HEK293 (cell line): ENCODE data around the gene UBAP2.
A peak's percentile ranks its signal among the peaks of the same experiment; 100 is the strongest.

Experiments
- CTCF ChIA-PET: fragments of 350-600 bp; formaldehyde crosslinking; extraction: SDS; loops from one replicate; lab custom pipeline; 2021; ENCODE audit warnings: antibody characterized with exemption; lab: Yijun Ruan, JAX
- POLR2A ChIA-PET: fragments of 300-600 bp; formaldehyde crosslinking; extraction: SDS; loops from one replicate; lab custom pipeline; 2020; ENCODE audit warnings: antibody characterized with exemption, inconsistent platforms; lab: Yijun Ruan, JAX
- H3K27ac ChIP-seq: fragments of 200-500 bp; sonication (Bioruptor generic); 2 replicates; pipeline ENCODE4 v1.5.1; 2014; ENCODE audit warnings: low read depth, low read length, control low read depth, inconsistent platforms; ENCODE audit errors: extremely low read depth
- H3K36me3 ChIP-seq, 2 experiments: fragments of 200-500 bp in 1 of 2; sonication (Bioruptor generic) in 1 of 2; 1 replicate in 1 of 2; 2 replicates in 1 of 2; pipeline ENCODE4 v1.5.1; 2014 to 2017; ENCODE audit warnings: inconsistent platforms in 2 of 2, low read length in 2 of 2; ENCODE audit not compliant: control insufficient read depth in 2 of 2, insufficient read depth in 1 of 2
- H3K4me1 ChIP-seq: fragments of 200-500 bp; sonication (Bioruptor generic); 2 replicates; pipeline ENCODE4 v1.5.1; 2014; ENCODE audit warnings: mild to moderate bottlenecking, low read length, inconsistent platforms; ENCODE audit not compliant: control insufficient read depth, insufficient read depth
- H3K4me3 ChIP-seq: 2 replicates; pipeline ENCODE4 v1.5.1; 2011; ENCODE audit warnings: low read depth, mild to moderate bottlenecking, control low read depth, low read length, moderate library complexity
- H3K9me3 ChIP-seq: fragments of 200-500 bp; sonication (Bioruptor generic); 2 replicates; pipeline ENCODE4 v1.5.1; 2014; ENCODE audit warnings: low read depth, low read length, inconsistent platforms; ENCODE audit not compliant: control insufficient read depth, insufficient read depth
- BCL11B ChIP-seq: fragments of 450-650 bp; formaldehyde crosslinking; IDR thresholded peaks from 2 replicates; pipeline ENCODE4 v1.5.1; 2016; ENCODE audit warnings: low read depth, missing biosample characterization, missing genetic modification characterization
- GLI4 ChIP-seq: fragments of 450-650 bp; formaldehyde crosslinking; IDR thresholded peaks from 2 replicates; pipeline ENCODE4 v1.5.1; 2016; ENCODE audit warnings: missing biosample characterization, missing genetic modification characterization
- KLF1 ChIP-seq: fragments of 450-650 bp; formaldehyde crosslinking; IDR thresholded peaks from 2 replicates; pipeline ENCODE4 v1.5.1; 2016; ENCODE audit warnings: missing biosample characterization, missing genetic modification characterization
- ZBTB21 ChIP-seq: fragments of 450-650 bp; formaldehyde crosslinking; IDR thresholded peaks from 2 replicates; pipeline ENCODE4 v1.5.1; 2017; ENCODE audit warnings: missing biosample characterization, missing genetic modification characterization
- ZBTB48 ChIP-seq: fragments of 450-650 bp; formaldehyde crosslinking; IDR thresholded peaks from 2 replicates; pipeline ENCODE4 v1.5.1; 2016; ENCODE audit warnings: missing biosample characterization, missing genetic modification characterization
- ZBTB8A ChIP-seq: fragments of 450-650 bp; formaldehyde crosslinking; IDR thresholded peaks from 2 replicates; pipeline ENCODE4 v1.5.1; 2016; ENCODE audit warnings: missing biosample characterization, missing genetic modification characterization
- ZNF10 ChIP-seq: fragments of 450-650 bp; formaldehyde crosslinking; IDR thresholded peaks from 2 replicates; pipeline ENCODE4 v1.5.1; 2017; ENCODE audit warnings: missing biosample characterization, missing genetic modification characterization
- ZNF121 ChIP-seq: fragments of 450-650 bp; formaldehyde crosslinking; IDR thresholded peaks from 2 replicates; pipeline ENCODE4 v1.5.1; 2016; ENCODE audit warnings: missing biosample characterization, missing genetic modification characterization
- ZNF211 ChIP-seq: fragments of 450-650 bp; formaldehyde crosslinking; IDR thresholded peaks from 2 replicates; pipeline ENCODE4 v1.5.1; 2016; ENCODE audit warnings: low read depth, missing biosample characterization, missing genetic modification characterization
- ZNF23 ChIP-seq: fragments of 450-650 bp; formaldehyde crosslinking; IDR thresholded peaks from 2 replicates; pipeline ENCODE4 v1.5.1; 2016; ENCODE audit warnings: missing biosample characterization, missing genetic modification characterization, borderline replicate concordance
- ZNF266 ChIP-seq: fragments of 450-650 bp; formaldehyde crosslinking; IDR thresholded peaks from 2 replicates; pipeline ENCODE4 v1.5.1; 2016; ENCODE audit warnings: missing biosample characterization, missing genetic modification characterization, low read depth
- ZNF292 ChIP-seq: fragments of 450-650 bp; formaldehyde crosslinking; IDR thresholded peaks from 2 replicates; pipeline ENCODE4 v1.5.1; 2016; ENCODE audit warnings: low read depth, missing biosample characterization, missing genetic modification characterization, borderline replicate concordance
- ZNF37A ChIP-seq: fragments of 450-650 bp; IDR thresholded peaks from 2 replicates; pipeline ENCODE4 v1.5.1; 2018; ENCODE audit warnings: missing biosample characterization, missing genetic modification characterization
- ZNF416 ChIP-seq: fragments of 450-650 bp; formaldehyde crosslinking; IDR thresholded peaks from 2 replicates; pipeline ENCODE4 v1.5.1; 2016; ENCODE audit warnings: missing biosample characterization, missing genetic modification characterization
- ZNF433 ChIP-seq: fragments of 450-650 bp; formaldehyde crosslinking; IDR thresholded peaks from 2 replicates; pipeline ENCODE4 v1.5.1; 2016; ENCODE audit warnings: missing biosample characterization, missing genetic modification characterization, low read depth
- ZNF521 ChIP-seq: fragments of 450-650 bp; formaldehyde crosslinking; IDR thresholded peaks from 2 replicates; pipeline ENCODE4 v1.5.1; 2017; ENCODE audit warnings: missing biosample characterization, mild to moderate bottlenecking, missing genetic modification characterization
- ZNF600 ChIP-seq: fragments of 450-650 bp; formaldehyde crosslinking; IDR thresholded peaks from 2 replicates; pipeline ENCODE4 v1.5.1; 2016; ENCODE audit warnings: missing biosample characterization, missing genetic modification characterization
- ZNF660 ChIP-seq: fragments of 450-650 bp; IDR thresholded peaks from 2 replicates; pipeline ENCODE4 v1.5.1; 2018; ENCODE audit warnings: missing biosample characterization, mild to moderate bottlenecking, missing genetic modification characterization
- ZNF791 ChIP-seq: fragments of 450-650 bp; formaldehyde crosslinking; IDR thresholded peaks from 2 replicates; pipeline ENCODE4 v1.5.1; 2016; ENCODE audit warnings: missing biosample characterization, missing genetic modification characterization
- TF ChIP-seq, protein P1 (sequence below): fragments of 450-650 bp; IDR thresholded peaks from 2 replicates; pipeline ENCODE4 v1.5.1; 2018; ENCODE audit warnings: missing biosample characterization, missing genetic modification characterization
- TF ChIP-seq, protein P2 (sequence below): fragments of 450-650 bp; formaldehyde crosslinking; IDR thresholded peaks from 2 replicates; pipeline ENCODE4 v1.5.1; 2016; ENCODE audit warnings: missing biosample characterization, missing genetic modification characterization
- TF ChIP-seq, protein P3 (sequence below): sonication (generic); formaldehyde crosslinking; IDR thresholded peaks from 2 replicates; pipeline ENCODE4 v1.8.1; 2022; ENCODE audit warnings: mild to moderate bottlenecking, moderate library complexity, missing genetic modification reagents
- TF ChIP-seq, protein P4 (sequence below): fragments of 450-650 bp; formaldehyde crosslinking; IDR thresholded peaks from 2 replicates; pipeline ENCODE4 v1.5.1; 2016; ENCODE audit warnings: missing biosample characterization, missing genetic modification characterization
- TF ChIP-seq, protein P5 (sequence below): fragments of 450-650 bp; formaldehyde crosslinking; IDR thresholded peaks from 2 replicates; pipeline ENCODE4 v1.5.1; 2016; ENCODE audit warnings: missing biosample characterization, missing genetic modification characterization

Gene UBAP2

DNA sequence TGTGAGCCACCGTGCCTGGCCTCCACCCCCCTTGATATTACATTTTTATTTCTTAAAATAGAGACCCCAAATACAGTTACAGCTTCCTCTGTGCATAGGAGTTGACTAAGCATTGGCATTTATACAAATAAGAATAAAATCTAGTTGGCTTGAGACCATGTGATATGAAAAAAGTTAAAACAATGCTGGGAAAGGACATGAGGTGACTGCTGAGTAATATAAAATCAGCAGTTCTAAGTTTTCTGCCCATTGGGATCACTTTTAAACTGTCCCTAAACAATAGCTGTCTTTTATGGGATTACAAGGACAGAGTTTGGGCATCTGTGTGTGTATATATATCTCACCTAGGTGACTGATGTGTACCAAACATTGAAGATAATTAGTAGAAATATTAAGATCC lies 135.1 kb downstream of the UBAP2 start (continued):
- TF ChIP-seq ZBTB8A (tag by site-specific recombination) (no peak), ZNF211 (tag by site-specific recombination) (no peak)
- TF ChIP-seq, all 188 proteins: peak for 0

DNA sequence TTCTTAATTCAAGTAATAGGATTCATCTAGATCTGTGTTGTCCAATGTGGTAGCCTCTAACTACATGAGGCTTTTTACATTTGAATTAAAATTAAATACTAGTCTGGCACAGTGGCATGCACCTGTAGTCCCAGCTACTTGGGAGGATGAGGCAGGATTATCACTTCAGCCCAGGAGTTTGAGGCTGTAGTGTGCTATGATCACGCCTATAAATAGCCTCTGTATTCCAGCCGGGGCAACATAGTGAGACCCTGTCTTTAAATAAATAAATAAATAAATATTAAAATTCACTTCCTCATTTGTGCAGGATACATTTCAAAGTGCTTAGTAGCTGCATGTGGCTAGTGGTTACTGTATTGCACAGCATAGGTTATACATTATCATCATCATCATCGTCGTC lies 139.9 kb downstream of the UBAP2 start:
- H3K36me3 ChIP-seq: peaks cover 14 to 35% of the 10 kb centered on the region in 2 experiments
- H3K27ac ChIP-seq: no peak overlapping the region
- POLR2A ChIA-PET: no interaction called here
- no peaks in the 10 kb centered on the region for H3K9me3 ChIP-seq
- CTCF ChIA-PET: interaction anchor here (0.6 to 1.5 kb wide), 2 partner anchors 8 to 15 kb away, joined by 3 to 4 read pairs; no protein-coding TSS in a partner anchor
- H3K4me3 ChIP-seq: no peak overlapping the region
- H3K4me1 ChIP-seq: no peaks in the 10 kb centered on the region
- TF ChIP-seq ZNF23 (tag by site-specific recombination) (no peak), ZNF121 (peak; percentile 42; the same call in 1 of the 2 replicates), ZNF37A (tag by site-specific recombination) (no peak), ZNF521 (tag by site-specific recombination) (no peak), ZNF660 (tag by site-specific recombination) (0 out of 2 replicates have a peak, but pooled peaks have one; percentile 62), ZBTB21 (no peak), KLF1 (tag by site-specific recombination) (no peak)
- TF ChIP-seq, protein P1, sequence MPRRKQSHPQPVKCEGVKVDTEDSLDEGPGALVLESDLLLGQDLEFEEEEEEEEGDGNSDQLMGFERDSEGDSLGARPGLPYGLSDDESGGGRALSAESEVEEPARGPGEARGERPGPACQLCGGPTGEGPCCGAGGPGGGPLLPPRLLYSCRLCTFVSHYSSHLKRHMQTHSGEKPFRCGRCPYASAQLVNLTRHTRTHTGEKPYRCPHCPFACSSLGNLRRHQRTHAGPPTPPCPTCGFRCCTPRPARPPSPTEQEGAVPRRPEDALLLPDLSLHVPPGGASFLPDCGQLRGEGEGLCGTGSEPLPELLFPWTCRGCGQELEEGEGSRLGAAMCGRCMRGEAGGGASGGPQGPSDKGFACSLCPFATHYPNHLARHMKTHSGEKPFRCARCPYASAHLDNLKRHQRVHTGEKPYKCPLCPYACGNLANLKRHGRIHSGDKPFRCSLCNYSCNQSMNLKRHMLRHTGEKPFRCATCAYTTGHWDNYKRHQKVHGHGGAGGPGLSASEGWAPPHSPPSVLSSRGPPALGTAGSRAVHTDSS (tag by site-specific recombination): no peak

DNA sequence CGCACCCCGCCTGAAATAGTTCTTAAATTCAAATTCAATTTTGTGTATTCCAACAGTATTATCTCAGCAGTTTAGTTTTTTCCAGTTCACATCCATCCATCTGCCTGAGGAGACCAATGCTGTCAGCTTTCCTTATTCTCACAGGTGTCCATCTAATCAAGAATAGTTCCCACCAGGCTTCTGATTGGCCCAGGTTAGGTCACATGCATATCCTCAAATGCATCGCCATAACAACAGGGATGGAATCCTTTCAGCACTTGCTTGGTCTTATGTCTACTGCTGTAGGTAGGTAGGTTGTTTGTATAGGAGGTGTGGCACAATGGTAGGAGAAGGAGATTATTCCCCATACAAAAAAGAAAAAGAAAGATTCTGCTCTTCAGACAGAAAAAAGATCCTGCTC lies 140.6 kb downstream of the UBAP2 start:
- peaks cover 11 to 35% of the 10 kb centered on the region in 2 experiments for H3K36me3 ChIP-seq
- H3K4me3 ChIP-seq: no peak overlapping the region
- ChIA-PET POLR2A (no interaction called here), CTCF (interaction anchor here (1.5 kb wide), 1 partner anchor 16 kb away, joined by 3 read pairs; no protein-coding TSS in a partner anchor)
- TF ChIP-seq, protein P2, sequence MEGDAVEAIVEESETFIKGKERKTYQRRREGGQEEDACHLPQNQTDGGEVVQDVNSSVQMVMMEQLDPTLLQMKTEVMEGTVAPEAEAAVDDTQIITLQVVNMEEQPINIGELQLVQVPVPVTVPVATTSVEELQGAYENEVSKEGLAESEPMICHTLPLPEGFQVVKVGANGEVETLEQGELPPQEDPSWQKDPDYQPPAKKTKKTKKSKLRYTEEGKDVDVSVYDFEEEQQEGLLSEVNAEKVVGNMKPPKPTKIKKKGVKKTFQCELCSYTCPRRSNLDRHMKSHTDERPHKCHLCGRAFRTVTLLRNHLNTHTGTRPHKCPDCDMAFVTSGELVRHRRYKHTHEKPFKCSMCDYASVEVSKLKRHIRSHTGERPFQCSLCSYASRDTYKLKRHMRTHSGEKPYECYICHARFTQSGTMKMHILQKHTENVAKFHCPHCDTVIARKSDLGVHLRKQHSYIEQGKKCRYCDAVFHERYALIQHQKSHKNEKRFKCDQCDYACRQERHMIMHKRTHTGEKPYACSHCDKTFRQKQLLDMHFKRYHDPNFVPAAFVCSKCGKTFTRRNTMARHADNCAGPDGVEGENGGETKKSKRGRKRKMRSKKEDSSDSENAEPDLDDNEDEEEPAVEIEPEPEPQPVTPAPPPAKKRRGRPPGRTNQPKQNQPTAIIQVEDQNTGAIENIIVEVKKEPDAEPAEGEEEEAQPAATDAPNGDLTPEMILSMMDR: no peak
- TF ChIP-seq BCL11B (tag by site-specific recombination) (no peak), ZNF791 (tag by site-specific recombination) (no peak), ZNF10 (no peak), GLI4 (no peak), ZNF433 (tag by site-specific recombination) (no peak), ZNF266 (tag by site-specific recombination) (no peak), ZNF416 (no peak), ZNF600 (tag by site-specific recombination) (no peak), ZNF292 (tag by site-specific recombination) (no peak), ZBTB48 (tag by site-specific recombination) (no peak)
- TF ChIP-seq, protein P3, sequence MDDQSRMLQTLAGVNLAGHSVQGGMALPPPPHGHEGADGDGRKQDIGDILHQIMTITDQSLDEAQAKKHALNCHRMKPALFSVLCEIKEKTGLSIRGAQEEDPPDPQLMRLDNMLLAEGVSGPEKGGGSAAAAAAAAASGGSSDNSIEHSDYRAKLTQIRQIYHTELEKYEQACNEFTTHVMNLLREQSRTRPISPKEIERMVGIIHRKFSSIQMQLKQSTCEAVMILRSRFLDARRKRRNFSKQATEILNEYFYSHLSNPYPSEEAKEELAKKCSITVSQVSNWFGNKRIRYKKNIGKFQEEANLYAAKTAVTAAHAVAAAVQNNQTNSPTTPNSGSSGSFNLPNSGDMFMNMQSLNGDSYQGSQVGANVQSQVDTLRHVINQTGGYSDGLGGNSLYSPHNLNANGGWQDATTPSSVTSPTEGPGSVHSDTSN (CRISPR knock-in tag): no peak
- TF ChIP-seq, protein P4, sequence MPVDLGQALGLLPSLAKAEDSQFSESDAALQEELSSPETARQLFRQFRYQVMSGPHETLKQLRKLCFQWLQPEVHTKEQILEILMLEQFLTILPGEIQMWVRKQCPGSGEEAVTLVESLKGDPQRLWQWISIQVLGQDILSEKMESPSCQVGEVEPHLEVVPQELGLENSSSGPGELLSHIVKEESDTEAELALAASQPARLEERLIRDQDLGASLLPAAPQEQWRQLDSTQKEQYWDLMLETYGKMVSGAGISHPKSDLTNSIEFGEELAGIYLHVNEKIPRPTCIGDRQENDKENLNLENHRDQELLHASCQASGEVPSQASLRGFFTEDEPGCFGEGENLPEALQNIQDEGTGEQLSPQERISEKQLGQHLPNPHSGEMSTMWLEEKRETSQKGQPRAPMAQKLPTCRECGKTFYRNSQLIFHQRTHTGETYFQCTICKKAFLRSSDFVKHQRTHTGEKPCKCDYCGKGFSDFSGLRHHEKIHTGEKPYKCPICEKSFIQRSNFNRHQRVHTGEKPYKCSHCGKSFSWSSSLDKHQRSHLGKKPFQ (tag by site-specific recombination): no peak
- TF ChIP-seq, protein P5, sequence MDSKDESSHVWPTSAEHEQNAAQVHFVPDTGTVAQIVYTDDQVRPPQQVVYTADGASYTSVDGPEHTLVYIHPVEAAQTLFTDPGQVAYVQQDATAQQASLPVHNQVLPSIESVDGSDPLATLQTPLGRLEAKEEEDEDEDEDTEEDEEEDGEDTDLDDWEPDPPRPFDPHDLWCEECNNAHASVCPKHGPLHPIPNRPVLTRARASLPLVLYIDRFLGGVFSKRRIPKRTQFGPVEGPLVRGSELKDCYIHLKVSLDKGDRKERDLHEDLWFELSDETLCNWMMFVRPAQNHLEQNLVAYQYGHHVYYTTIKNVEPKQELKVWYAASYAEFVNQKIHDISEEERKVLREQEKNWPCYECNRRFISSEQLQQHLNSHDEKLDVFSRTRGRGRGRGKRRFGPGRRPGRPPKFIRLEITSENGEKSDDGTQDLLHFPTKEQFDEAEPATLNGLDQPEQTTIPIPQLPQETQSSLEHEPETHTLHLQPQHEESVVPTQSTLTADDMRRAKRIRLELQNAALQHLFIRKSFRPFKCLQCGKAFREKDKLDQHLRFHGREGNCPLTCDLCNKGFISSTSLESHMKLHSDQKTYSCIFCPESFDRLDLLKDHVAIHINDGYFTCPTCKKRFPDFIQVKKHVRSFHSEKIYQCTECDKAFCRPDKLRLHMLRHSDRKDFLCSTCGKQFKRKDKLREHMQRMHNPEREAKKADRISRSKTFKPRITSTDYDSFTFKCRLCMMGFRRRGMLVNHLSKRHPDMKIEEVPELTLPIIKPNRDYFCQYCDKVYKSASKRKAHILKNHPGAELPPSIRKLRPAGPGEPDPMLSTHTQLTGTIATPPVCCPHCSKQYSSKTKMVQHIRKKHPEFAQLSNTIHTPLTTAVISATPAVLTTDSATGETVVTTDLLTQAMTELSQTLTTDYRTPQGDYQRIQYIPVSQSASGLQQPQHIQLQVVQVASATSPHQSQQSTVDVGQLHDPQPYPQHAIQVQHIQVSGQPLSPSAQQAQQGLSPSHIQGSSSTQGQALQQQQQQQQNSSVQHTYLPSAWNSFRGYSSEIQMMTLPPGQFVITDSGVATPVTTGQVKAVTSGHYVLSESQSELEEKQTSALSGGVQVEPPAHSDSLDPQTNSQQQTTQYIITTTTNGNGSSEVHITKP (tag by site-specific recombination): no peak
- no peak overlapping the region for H3K27ac ChIP-seq
- H3K9me3 ChIP-seq: no peaks in the 10 kb centered on the region
- H3K4me1 ChIP-seq: no peaks in the 10 kb centered on the region
